GM13977 (cell line): ENCODE results near the gene HSD3B2.

ENCODE experiments used
- DNase-seq: peaks from one replicate; pipeline ENCODE4 v3.0.0; 2012; ENCODE audit warnings: low spot score
- in situ Hi-C: fragments of 300-500 bp; cut with MboI; formaldehyde crosslinking; loops from one replicate; pipeline ENCODE4 v1.12.0; 2022; ENCODE audit warnings: low sequenced_read_pairs, low pct_unique_long_range_greater_than_20kb, mixed read lengths, inconsistent platforms; ENCODE audit not compliant: unreplicated experiment
- TF ChIP-seq, protein P1 (sequence below): IDR thresholded peaks from 2 replicates; pipeline ENCODE4 v1.5.1; 2012; ENCODE audit warnings: mild to moderate bottlenecking, control low read depth; ENCODE audit not compliant: insufficient read depth; ENCODE audit errors: extremely low read depth, missing control alignments

HSD3B2 gene

GRCh38 chr1:119380304-119380703, 34.6 kb upstream of the HSD3B2 start:
- in situ Hi-C loops: no loop called here
- TF ChIP-seq, protein P1, sequence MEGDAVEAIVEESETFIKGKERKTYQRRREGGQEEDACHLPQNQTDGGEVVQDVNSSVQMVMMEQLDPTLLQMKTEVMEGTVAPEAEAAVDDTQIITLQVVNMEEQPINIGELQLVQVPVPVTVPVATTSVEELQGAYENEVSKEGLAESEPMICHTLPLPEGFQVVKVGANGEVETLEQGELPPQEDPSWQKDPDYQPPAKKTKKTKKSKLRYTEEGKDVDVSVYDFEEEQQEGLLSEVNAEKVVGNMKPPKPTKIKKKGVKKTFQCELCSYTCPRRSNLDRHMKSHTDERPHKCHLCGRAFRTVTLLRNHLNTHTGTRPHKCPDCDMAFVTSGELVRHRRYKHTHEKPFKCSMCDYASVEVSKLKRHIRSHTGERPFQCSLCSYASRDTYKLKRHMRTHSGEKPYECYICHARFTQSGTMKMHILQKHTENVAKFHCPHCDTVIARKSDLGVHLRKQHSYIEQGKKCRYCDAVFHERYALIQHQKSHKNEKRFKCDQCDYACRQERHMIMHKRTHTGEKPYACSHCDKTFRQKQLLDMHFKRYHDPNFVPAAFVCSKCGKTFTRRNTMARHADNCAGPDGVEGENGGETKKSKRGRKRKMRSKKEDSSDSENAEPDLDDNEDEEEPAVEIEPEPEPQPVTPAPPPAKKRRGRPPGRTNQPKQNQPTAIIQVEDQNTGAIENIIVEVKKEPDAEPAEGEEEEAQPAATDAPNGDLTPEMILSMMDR: no peak
- DNase-seq: no peak

DNA sequence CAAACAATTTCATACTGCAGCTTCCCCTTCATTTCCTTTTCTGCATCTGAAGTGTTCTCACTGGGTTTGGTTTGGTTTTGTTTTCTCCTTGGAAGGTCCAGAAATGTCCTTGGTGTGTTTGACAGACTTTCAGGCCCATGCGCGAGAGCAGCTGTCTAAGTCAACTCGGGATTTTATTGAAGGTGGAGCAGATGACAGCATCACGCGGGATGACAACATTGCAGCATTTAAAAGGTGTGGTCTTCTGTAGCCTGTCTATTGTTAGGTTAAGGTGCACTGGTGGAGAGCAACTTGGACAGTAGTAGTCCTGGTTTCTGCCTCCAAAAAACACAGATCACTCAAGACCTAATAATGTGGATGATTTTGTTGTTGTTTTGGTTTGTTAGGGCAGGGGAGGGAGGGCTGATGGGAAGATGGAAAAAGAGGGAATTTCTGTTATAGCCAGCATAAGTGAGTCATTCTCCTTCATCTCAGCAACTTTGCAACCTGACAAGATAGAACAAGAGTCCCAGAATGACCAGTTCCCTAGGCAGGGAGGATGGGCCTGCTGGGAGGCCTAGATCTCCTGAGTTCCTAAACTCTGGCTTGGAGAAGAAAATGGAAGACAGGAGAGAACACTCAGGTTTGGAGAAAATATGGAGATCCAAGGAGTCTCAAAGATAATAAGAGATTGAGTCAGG, 33.8 kb upstream of the HSD3B2 start:
- DNase-seq: no peak
- TF ChIP-seq, protein P1: no peak
- in situ Hi-C loops: no loop called here

- TF ChIP-seq, protein P1: no peak
- in situ Hi-C loops: no loop called here
- no peak for DNase-seq
These were observed 30.4 kb upstream of the HSD3B2 start for GRCh38 chr1:119384591-119384990.

- in situ Hi-C loops: no loop called here
- DNase-seq: no peak
- TF ChIP-seq, protein P1: no peak
These were observed 29.3 kb upstream of the HSD3B2 start for GRCh38 chr1:119385650-119386049.

- no peak for DNase-seq
- TF ChIP-seq, protein P1: no peak
- in situ Hi-C loops: no loop called here
These were observed 27.1 kb upstream of the HSD3B2 start for GRCh38 chr1:119387858-119388257.

GRCh38 chr1:119388450-119388849, 26.5 kb upstream of the HSD3B2 start:
- no peak for DNase-seq
- in situ Hi-C loops: no loop called here
- TF ChIP-seq, protein P1: no peak
